ENCODE results near the gene ETFB. TPM values are rescaled to one million over a fixed set of nuclear protein-coding genes. Genes with fewer than 3 reads are reported as not detected.

Gene ETFB
- polyA plus RNA-seq, 1 of the 3 experiments (the other 2 are of a cell fraction), result 169 TPM

GRCh38 chr19:51341066-51341465 lies 25.1 kb downstream of the ETFB start:
- Histone ChIP-seq H3K4me1 (ENCODE audit: control insufficient read depth in 1 of 2, insufficient read depth in 2 of 2, low read depth in 1 of 2, low read length in 1 of 2) (peaks cover 0 to 8% of the 10 kb centered on the region in 2 experiments; a peak in 1 of 4 replicates), H3K4me3 (ENCODE audit: low read depth in 2 of 2, low read length in 1 of 2) (no peak overlapping the region), H3K9me3 (no peaks in the 10 kb centered on the region), H2AFZ (ENCODE audit: low read depth) (no peak overlapping the region), H3K36me3 (replicated peaks in 1 of 2; ENCODE audit: control insufficient read depth in 1 of 2, insufficient read depth in 2 of 2, low read length in 1 of 2) (no peaks in the 10 kb centered on the region), H3K27ac (ENCODE audit: low read depth in 2 of 2, low read length in 1 of 2) (no peak overlapping the region), H3K9ac (no peak overlapping the region), H4K20me1 (ENCODE audit: insufficient read depth) (no peaks in the 10 kb centered on the region), H3K79me2 (ENCODE audit: insufficient read depth) (no peaks in the 10 kb centered on the region), H3K27me3 (ENCODE audit: insufficient read depth) (no peaks in the 10 kb centered on the region), H3F3A (replicated peaks; ENCODE audit: insufficient read depth) (peaks cover 3% of the 10 kb centered on the region), H3K4me2 (no peak overlapping the region), H3K9me2 (no peaks in the 10 kb centered on the region)
- POLR2A ChIA-PET, result interaction anchor here (1.3 kb wide), 1 partner anchor 24 kb away, joined by 4 read pairs; no protein-coding TSS in a partner anchor
- 93% methylated on average over 12 of the region's 18 CpGs for WGBS (ENCODE audit: low lambda C conversion rate)
- TF ChIP-seq ZBTB33 (IDR thresholded peaks at IDR 0.05; ENCODE audit: borderline replicate concordance, low read depth) (no peak), RXRA (IDR thresholded peaks at IDR 0.05; ENCODE audit: borderline replicate concordance, low read depth) (no peak)
- CTCF ChIA-PET, result interaction anchor here (1.0 to 2.1 kb wide), 8 partner anchors 10 to 437 kb away, joined by 3 to 8 read pairs (median 4); partner anchors contain the start of gene ETFB
- DNase-seq, result no peak

DNA sequence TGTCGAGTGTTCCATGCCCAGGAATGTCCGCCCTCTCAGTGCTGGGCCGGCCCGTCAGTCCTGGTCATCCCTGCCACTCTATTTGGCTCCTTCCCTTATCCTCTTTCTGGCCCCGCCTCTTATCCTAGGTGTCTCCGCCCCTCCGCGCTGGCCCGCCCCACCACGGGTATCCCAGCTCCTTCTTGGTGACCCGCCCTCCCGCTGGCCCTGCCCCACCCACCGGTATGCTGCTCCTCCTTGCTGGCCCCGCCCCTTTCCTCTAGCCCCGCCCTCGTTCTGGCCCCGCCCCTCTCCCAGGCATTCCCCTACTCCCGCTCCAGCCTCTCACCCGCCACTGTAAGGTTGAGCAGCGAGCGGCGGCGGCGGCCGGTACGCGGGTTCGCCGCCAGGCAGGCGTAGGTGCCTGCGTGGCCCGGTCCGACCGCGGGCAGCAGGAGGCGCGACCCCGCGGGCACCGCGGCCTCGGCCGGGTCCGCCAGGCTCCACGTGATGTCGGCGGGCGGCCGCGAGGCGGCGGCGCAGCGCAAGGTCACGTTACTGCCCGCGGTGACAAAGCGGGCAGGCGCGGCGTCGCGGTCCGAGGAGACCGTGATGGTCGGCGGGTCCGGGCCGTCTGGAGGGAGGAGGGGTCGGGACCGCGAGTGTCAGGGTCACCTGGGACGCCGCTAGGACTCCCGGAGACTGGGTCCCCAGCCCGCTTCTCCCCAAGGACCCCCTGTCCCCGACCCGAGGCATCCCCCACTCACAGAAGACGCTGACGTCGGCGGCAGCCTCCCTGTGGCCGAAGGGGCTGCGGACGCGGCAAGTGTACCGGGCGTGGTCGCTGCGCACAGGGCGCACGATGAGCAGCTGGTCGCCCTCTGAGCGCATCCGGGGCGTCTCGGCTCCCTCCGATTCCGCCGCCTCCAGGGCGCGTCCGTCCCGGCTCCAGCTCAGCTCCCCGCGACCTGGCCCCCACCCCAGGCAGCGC lies 26.2 kb downstream of the ETFB start:
- under 1% methylated on average over 27 of the region's 107 CpGs for WGBS (ENCODE audit: low lambda C conversion rate)

More for the DNA sequence above, 26.2 kb downstream of the ETFB start:
- Histone ChIP-seq H3K4me2 (peak overlapping the region; percentile 97), H3K9me3 (no peaks in the 10 kb centered on the region), H2AFZ (ENCODE audit: low read depth) (peak overlapping the region; percentile 99), H4K20me1 (ENCODE audit: insufficient read depth) (no peaks in the 10 kb centered on the region), H3K27me3 (ENCODE audit: insufficient read depth) (no peaks in the 10 kb centered on the region), H3K36me3 (replicated peaks in 1 of 2; ENCODE audit: control insufficient read depth in 1 of 2, insufficient read depth in 2 of 2, low read length in 1 of 2) (no peaks in the 10 kb centered on the region), H3K27ac (ENCODE audit: low read depth in 2 of 2, low read length in 1 of 2) (peak overlapping the region; percentile 65 to 76; a peak in 3 of 4 replicates), H3F3A (replicated peaks; ENCODE audit: insufficient read depth) (peaks cover 3% of the 10 kb centered on the region), H3K4me1 (ENCODE audit: control insufficient read depth in 1 of 2, insufficient read depth in 2 of 2, low read depth in 1 of 2, low read length in 1 of 2) (peaks cover 0 to 8% of the 10 kb centered on the region in 2 experiments; a peak in 1 of 4 replicates), H3K9ac (peak overlapping the region; percentile 57; the same call in 1 of the 2 replicates), H3K4me3 (ENCODE audit: low read depth in 2 of 2, low read length in 1 of 2) (peak overlapping the region; percentile 63 to 80), H3K9me2 (no peaks in the 10 kb centered on the region), H3K79me2 (ENCODE audit: insufficient read depth) (no peaks in the 10 kb centered on the region)
- ChIA-PET POLR2A (interaction anchor here (1.3 kb wide), 1 partner anchor 28 kb away, joined by 7 read pairs; no protein-coding TSS in a partner anchor), CTCF (interaction anchor here (0.6 to 2.1 kb wide), 18 partner anchors 11 to 438 kb away, joined by 3 to 8 read pairs (median 4); partner anchors contain the start of gene ETFB)
- peak; percentile 99 for DNase-seq
- TF ChIP-seq TAF1 (IDR thresholded peaks at IDR 0.05; ENCODE audit: borderline replicate concordance, low read depth, low read length) (peak; percentile 48; the same call in 1 of the 2 replicates), NRF1 (IDR thresholded peaks at IDR 0.05; ENCODE audit: low read depth, low read length) (peak; percentile 36; the same call in 1 of the 2 replicates), RAD21 (IDR thresholded peaks at IDR 0.05; ENCODE audit: low read length) (peak; percentile 23; the same call in 1 of the 2 replicates), RCOR1 (IDR thresholded peaks at IDR 0.05; ENCODE audit: low read length) (no peak), EP300 (IDR thresholded peaks at IDR 0.05; ENCODE audit: borderline replicate concordance in 1 of 2, low read depth in 1 of 2, low read length in 1 of 2) (no peak), USF1 (IDR thresholded peaks at IDR 0.05; ENCODE audit: borderline replicate concordance, low read depth) (peak; percentile 77), POLR2AphosphoS5 (IDR thresholded peaks at IDR 0.05; ENCODE audit: low read depth, low read length) (0 out of 2 replicates have a peak, but pooled peaks have one; percentile 31), MXI1 (IDR thresholded peaks at IDR 0.05; ENCODE audit: low read depth, low read length) (peak; percentile 81), TCF12 (IDR thresholded peaks at IDR 0.05) (no peak), MAX (IDR thresholded peaks at IDR 0.05; ENCODE audit: low read depth) (peak; percentile 68)
- TF ChIP-seq, protein P1, sequence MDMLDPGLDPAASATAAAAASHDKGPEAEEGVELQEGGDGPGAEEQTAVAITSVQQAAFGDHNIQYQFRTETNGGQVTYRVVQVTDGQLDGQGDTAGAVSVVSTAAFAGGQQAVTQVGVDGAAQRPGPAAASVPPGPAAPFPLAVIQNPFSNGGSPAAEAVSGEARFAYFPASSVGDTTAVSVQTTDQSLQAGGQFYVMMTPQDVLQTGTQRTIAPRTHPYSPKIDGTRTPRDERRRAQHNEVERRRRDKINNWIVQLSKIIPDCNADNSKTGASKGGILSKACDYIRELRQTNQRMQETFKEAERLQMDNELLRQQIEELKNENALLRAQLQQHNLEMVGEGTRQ (IDR thresholded peaks at IDR 0.05; ENCODE audit: borderline replicate concordance, low read depth, low read length), result peak; percentile 52; the same call in 1 of the 2 replicates
- TF ChIP-seq, protein P2, sequence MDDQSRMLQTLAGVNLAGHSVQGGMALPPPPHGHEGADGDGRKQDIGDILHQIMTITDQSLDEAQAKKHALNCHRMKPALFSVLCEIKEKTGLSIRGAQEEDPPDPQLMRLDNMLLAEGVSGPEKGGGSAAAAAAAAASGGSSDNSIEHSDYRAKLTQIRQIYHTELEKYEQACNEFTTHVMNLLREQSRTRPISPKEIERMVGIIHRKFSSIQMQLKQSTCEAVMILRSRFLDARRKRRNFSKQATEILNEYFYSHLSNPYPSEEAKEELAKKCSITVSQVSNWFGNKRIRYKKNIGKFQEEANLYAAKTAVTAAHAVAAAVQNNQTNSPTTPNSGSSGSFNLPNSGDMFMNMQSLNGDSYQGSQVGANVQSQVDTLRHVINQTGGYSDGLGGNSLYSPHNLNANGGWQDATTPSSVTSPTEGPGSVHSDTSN (IDR thresholded peaks at IDR 0.05), result peak; percentile 71
